HFF-Myc (cell line): ENCODE measurements around the gene CDPF1.

ENCODE experiments used
- DNase-seq: peaks from one replicate; pipeline ENCODE4 v3.0.0-alpha.2; 2011; ENCODE audit warnings: low read depth; ENCODE audit errors: extremely low read depth
- H3K4me3 ChIP-seq: replicated peaks from 2 replicates; pipeline ENCODE4 v1.5.1; 2011; ENCODE audit warnings: low read depth, mild to moderate bottlenecking, control low read depth, low read length
- CTCF ChIP-seq: IDR thresholded peaks from 2 replicates; pipeline ENCODE4 v1.5.1; 2012; ENCODE audit warnings: mild to moderate bottlenecking, low read depth, low read length, control low read depth; ENCODE audit errors: missing control alignments

CDPF1 gene

GRCh38 chr22:46288846-46289243, 38.8 kb upstream of the CDPF1 start:
- TF ChIP-seq CTCF = no peak
- no peak overlapping the region for H3K4me3 ChIP-seq
- no peak for DNase-seq

DNA sequence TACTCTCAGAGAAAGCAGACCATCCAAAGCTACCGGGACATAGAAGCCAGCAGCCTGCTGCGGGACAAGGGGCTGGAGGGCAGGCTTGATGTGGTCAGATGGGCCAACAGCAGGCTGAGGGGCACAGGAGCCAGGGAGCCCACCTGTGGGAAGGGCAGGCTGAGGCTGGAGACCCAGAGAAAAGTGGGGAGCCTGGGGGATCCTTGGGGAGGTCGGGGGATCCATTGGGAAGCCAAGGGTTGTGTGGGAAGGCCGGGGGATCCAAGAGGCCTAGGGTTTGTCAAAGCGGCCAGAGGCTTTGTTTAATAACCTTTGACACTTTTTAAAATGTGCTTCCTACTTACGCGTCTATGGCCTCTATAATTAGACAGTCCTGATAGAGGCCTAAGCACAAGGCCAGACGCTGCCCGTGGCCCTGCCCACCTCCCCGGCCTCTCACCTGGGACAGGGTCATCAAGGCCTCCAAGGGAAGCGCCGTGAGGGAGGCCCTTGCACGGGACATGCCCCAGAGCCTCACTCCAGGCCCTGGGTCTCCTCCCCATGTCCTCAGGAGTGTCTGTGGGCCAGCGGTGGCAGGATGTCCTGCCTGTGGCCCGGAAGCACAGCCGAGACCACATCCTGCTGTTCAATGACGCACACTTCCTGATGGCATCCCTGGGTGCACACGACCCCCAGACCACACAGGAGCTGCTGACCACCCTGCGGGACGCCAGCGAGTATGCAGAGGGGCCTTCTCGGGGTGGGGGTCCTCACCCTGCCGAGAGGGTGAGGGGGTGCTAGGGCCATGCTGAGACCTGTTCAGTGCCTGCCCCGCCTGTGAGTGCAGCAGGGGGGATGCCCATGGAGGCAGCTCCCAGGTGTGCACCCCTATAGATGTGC, 38.0 kb upstream of the CDPF1 start:
- TF ChIP-seq CTCF = no peak
- DNase-seq = no peak
- H3K4me3 ChIP-seq = no peak overlapping the region

DNA sequence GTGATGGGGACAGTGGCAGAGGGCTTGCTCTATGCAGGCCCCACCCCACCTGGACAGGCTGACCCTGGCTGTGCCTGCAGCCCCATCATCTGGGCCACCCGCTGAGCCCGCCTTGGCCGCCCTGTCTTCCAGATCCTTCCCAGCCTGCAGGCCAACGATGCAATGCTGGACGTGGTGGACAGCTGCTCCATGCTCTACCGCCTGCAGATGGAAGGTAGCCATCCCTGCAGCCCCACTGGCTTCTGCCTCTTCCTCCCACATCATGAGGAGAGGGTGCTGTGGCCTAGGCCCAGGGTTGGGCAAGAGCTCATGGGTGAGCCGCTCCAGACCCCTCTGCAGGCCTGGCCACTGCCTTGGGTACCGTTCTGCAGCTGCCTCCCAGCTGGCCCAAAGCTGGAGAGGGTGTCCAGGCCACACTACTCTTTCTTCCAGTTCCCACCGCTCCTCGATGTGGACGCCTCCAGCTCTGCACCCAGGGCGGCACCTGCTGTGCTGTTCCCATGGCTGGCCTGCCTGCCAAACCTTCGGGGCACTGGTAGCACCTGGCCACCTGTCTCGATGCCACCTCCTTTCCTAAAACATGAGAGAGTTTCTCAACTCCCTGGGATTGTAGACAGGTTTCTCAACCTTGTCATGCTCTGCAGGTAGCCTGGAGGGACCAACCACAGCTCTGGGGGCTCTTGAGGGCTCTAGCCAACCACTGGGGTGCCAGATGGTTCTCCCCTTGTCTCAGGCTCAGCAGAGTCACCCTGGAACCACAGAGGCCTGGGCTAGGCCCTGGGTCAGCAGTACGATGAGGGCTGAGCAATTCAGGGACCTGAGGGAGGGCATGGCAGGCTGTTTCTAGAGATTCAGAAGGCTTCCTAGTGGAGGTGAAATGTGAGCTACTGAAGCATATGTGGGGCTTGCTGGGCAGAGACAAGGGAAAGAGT, 37.1 kb upstream of the CDPF1 start:
- TF ChIP-seq CTCF = no peak
- H3K4me3 ChIP-seq = no peak overlapping the region
- no peak for DNase-seq

DNA sequence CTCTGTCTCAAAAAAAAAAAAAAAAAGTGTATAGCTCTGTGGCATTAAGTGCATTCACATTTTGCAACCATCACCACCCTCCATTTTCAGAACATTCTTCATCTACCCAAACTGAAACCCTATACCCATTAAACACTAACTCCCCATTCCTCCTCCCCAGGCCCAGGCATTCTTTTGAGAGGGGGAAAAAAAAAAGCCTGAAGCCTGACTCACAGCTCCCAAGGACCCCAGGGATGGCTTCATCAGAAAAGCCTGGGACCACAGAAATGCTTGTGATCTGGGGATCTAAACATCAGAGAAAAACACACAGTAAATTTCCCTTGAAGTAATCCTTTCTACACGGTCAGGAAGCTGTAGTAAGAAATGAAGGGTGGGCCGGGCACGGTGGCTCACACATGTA, 35.9 kb upstream of the CDPF1 start:
- DNase-seq = no peak
- no peak for TF ChIP-seq CTCF
- H3K4me3 ChIP-seq = no peak overlapping the region

- no peak overlapping the region for H3K4me3 ChIP-seq
- no peak for TF ChIP-seq CTCF
- no peak for DNase-seq
Observed at GRCh38 chr22:46281866-46282678, 32.0 kb upstream of the CDPF1 start.

DNA sequence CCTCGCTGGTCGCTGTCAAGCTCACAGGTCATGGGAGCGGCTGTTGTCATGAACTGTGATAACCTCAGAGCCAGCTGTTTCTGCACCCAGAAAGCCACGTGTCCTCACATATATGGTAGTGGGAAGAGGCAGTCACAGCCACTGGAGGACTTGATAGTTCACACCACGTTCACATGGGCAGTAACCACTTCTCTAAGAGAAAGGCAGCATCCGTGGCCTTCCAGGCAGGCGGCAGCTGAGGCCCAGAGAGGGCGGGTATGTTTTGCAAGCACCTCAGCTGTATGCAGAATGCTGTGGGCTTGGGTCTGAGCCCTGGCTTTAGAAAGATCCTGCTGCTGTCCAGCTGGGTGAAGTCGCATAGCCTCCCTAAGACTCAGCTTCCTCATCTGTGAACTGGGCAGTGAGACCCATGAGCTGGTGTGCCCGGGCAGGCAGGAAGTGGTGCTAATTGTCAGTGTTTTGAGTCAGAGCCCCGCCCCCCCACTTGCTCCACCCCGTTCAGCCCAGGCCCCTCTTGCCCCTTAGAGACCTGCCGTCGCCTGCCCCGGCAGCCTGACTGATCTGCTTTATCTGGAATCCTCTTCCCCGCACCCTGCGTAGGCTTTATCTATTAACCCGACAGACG, 31.0 kb upstream of the CDPF1 start:
- no peak overlapping the region for H3K4me3 ChIP-seq
- no peak for DNase-seq
- no peak for TF ChIP-seq CTCF
